Fibroblast of lung (primary cell): ENCODE measurements around the gene SEPHS1. TPM values are rescaled to one million over a fixed set of nuclear protein-coding genes. Genes with fewer than 3 reads are reported as not detected.

Experiments used
- DNase-seq, 2 donors: peaks; one replicate each; pipeline versions ENCODE4 v3.0.0 to v3.0.0-alpha.2; 2010; ENCODE audit warnings: low read depth in 2 of 2
- H2AFZ ChIP-seq: 2 replicates; pipeline ENCODE4 v1.5.1; 2012; ENCODE audit warnings: low read length, control low read depth, inconsistent platforms
- H3K27ac ChIP-seq: 2 replicates; pipeline ENCODE4 v1.5.1; 2011; ENCODE audit warnings: low read length, control low read depth; ENCODE audit not compliant: insufficient read depth
- H3K27me3 ChIP-seq: 2 replicates; pipeline ENCODE4 v1.5.1; 2011; ENCODE audit warnings: mild to moderate bottlenecking, low read length; ENCODE audit not compliant: control insufficient read depth, insufficient read depth
- H3K36me3 ChIP-seq: 2 replicates; pipeline ENCODE4 v1.5.1; 2011; ENCODE audit warnings: low read length; ENCODE audit not compliant: control insufficient read depth, insufficient read depth
- H3K4me1 ChIP-seq: 2 replicates; pipeline ENCODE4 v1.5.1; 2011; ENCODE audit warnings: low read length; ENCODE audit not compliant: control insufficient read depth, insufficient read depth; ENCODE audit errors: extremely low read depth
- H3K4me2 ChIP-seq: 2 replicates; pipeline ENCODE4 v1.5.1; 2011; ENCODE audit warnings: low read length, control low read depth; ENCODE audit not compliant: insufficient read depth; ENCODE audit errors: extremely low read depth
- H3K4me3 ChIP-seq, 4 experiments: fragments of 200-600 bp in 1 of 4; sonication (generic) in 1 of 4; replicated peaks in 1 of 4; 2 replicates each; pipeline ENCODE4 v1.5.1; 2011 to 2016; ENCODE audit warnings: low read length in 4 of 4, low read depth in 3 of 4, mild to moderate bottlenecking in 3 of 4, control low read depth in 2 of 4, inconsistent platforms in 1 of 4, mixed read lengths in 1 of 4; ENCODE audit not compliant: insufficient read depth in 1 of 4; ENCODE audit errors: control extremely low read depth in 1 of 4
- H3K79me2 ChIP-seq: 2 replicates; pipeline ENCODE4 v1.5.1; 2012; ENCODE audit warnings: mild to moderate bottlenecking, low read length, inconsistent platforms; ENCODE audit not compliant: control insufficient read depth, insufficient read depth
- H3K9ac ChIP-seq: 2 replicates; pipeline ENCODE4 v1.5.1; 2011; ENCODE audit warnings: mild to moderate bottlenecking, low read length, control low read depth; ENCODE audit not compliant: insufficient read depth
- H3K9me3 ChIP-seq: 2 replicates; pipeline ENCODE4 v1.5.1; 2012; ENCODE audit warnings: low read depth, low read length; ENCODE audit not compliant: control insufficient read depth, insufficient read depth
- H4K20me1 ChIP-seq: 2 replicates; pipeline ENCODE4 v1.5.1; 2011; ENCODE audit warnings: low read length; ENCODE audit not compliant: control insufficient read depth, insufficient read depth; ENCODE audit errors: extremely low read depth
- CTCF ChIP-seq, 2 donors: IDR thresholded peaks in 1 of 2; conservative IDR thresholded peaks in 1 of 2; 1 replicate in 1 of 2; 2 replicates in 1 of 2; pipeline ENCODE4 v1.5.1; 2011 to 2012; ENCODE audit warnings: low read length in 2 of 2, control low read depth in 1 of 2, inconsistent platforms in 1 of 2, low read depth in 1 of 2, mild to moderate bottlenecking in 1 of 2
- EZH2 ChIP-seq: IDR thresholded peaks from 2 replicates; pipeline ENCODE4 v1.5.1; 2012; ENCODE audit warnings: low read length, control low read depth, mild to moderate bottlenecking; ENCODE audit errors: missing control alignments
- polyA minus RNA-seq: library from RNA; depleted of rRNA, polyadenylated mRNA; stranded (reverse); fragments of >200 nt; gene quantifications from 2 replicates; pipeline ENCODE4 v1.2.3, GENCODE V29; 2011; ENCODE audit warnings: low replicate concordance
- polyA plus RNA-seq, 2 donors: library from polyadenylated mRNA; depleted of rRNA in 1 of 2; stranded (reverse) in 1 of 2; unstranded in 1 of 2; fragments of >200 nt; gene quantifications; 2 replicates each; pipeline ENCODE4 v1.2.1, GENCODE V29; 2011 to 2012; ENCODE audit warnings: missing spikeins in 1 of 2
- total RNA-seq: library from RNA; depleted of rRNA; stranded (reverse); fragments of >200 nt; gene quantifications from 2 replicates; pipeline ENCODE4 v1.2.1, GENCODE V29; 2014

Gene SEPHS1, protein sequence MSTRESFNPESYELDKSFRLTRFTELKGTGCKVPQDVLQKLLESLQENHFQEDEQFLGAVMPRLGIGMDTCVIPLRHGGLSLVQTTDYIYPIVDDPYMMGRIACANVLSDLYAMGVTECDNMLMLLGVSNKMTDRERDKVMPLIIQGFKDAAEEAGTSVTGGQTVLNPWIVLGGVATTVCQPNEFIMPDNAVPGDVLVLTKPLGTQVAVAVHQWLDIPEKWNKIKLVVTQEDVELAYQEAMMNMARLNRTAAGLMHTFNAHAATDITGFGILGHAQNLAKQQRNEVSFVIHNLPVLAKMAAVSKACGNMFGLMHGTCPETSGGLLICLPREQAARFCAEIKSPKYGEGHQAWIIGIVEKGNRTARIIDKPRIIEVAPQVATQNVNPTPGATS
- total RNA-seq (23.9 and 27.4 TPM in 2 replicates), polyA plus RNA-seq (50.6 and 57.8 TPM in 2 replicates), polyA minus RNA-seq (11.2 and 28.5 TPM in 2 replicates)
- 31.9 and 46.9 TPM in 2 replicates for polyA plus RNA-seq (2012)

DNA sequence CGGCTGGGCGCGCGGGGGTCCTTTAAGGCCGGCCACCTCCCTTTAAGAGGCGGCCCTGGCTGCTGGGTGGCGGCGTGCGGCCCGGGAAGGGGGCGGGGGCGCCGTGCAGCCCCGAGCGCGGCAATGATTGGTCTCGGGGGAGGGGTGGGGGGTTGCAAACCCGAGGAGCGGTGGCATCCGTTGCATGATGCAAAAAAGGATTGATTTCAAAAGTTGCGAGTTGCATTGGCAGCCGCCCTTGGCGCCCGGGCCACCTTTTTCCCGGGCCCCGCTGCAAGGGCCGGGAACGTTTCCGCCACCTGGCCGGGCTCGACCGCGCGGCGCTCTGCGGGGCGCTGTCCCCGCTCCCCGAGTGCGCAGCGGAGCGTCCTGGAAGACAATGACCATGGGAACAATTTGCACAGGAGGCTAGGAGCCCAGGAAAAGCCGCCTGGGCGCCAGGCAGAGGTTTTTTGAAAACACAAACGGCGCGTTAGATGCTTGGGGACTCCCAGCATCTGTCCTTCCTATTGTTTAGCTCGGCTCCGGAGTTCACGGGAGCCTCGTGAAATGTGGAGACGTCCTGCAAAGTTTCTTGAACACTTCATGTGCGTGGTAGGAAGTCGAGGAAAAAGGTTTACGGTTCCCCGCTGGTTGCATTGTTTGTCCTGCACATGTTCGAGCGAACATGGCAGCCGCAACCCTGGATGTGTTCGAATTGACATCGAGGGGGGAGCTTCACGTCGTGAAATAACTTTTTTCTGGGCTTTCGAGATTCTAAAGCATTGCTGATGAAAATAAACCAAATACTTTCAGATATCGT lies at the start of gene SEPHS1:
SEPHS1 (minus strand) TSS at position 78 of the 802 bp plus-strand sequence. CDS start 3,343 bp downstream, outside the sequence.
- Histone ChIP-seq H3K79me2 (peaks cover 20% of the 10 kb centered on the region), H3K9ac (peak within 1 kb of the TSS; percentile 80), H2AFZ (peak within 1 kb of the TSS; percentile 38), H3K27ac (peak within 1 kb of the TSS; percentile 67), H4K20me1 (no peaks in the 10 kb centered on the region), H3K27me3 (peaks cover 22% of the 10 kb centered on the region), H3K9me3 (no peaks in the 10 kb centered on the region), H3K36me3 (no peaks in the 10 kb centered on the region), H3K4me2 (peak within 1 kb of the TSS; percentile 97), H3K4me3 (peak within 1 kb of the TSS; percentile 67 to 82 (median 73)), H3K4me1 (peaks cover 7% of the 10 kb centered on the region)
- no peak for TF ChIP-seq EZH2
- peak in 1 of 2 donors; percentile 5 for TF ChIP-seq CTCF (conservative IDR thresholded peaks at IDR 0.05 in 1 of 2, IDR thresholded peaks at IDR 0.05 in 1 of 2; ENCODE audit: low read depth in 1 of 2, low read length in 2 of 2)
- peak; percentile 74 to 84 for DNase-seq

GRCh38 chr10:13397052-13397451 lies 49.0 kb upstream of the SEPHS1 start:
- no peak overlapping the region for H3K27ac ChIP-seq
- no peak overlapping the region for H3K4me3 ChIP-seq
- no peaks in the 10 kb centered on the region for H3K79me2 ChIP-seq
- no peaks in the 10 kb centered on the region for H4K20me1 ChIP-seq
- H3K4me1 ChIP-seq: no peaks in the 10 kb centered on the region
- H3K4me2 ChIP-seq: no peak overlapping the region
- H2AFZ ChIP-seq: no peak overlapping the region
- no peak for TF ChIP-seq CTCF (conservative IDR thresholded peaks at IDR 0.05 in 1 of 2, IDR thresholded peaks at IDR 0.05 in 1 of 2; ENCODE audit: low read depth in 1 of 2, low read length in 2 of 2)
- TF ChIP-seq EZH2: no peak
- no peaks in the 10 kb centered on the region for H3K9me3 ChIP-seq
- no peak overlapping the region for H3K9ac ChIP-seq
- H3K36me3 ChIP-seq: no peaks in the 10 kb centered on the region
- no peak for DNase-seq
- H3K27me3 ChIP-seq: peaks cover 2% of the 10 kb centered on the region

DNA sequence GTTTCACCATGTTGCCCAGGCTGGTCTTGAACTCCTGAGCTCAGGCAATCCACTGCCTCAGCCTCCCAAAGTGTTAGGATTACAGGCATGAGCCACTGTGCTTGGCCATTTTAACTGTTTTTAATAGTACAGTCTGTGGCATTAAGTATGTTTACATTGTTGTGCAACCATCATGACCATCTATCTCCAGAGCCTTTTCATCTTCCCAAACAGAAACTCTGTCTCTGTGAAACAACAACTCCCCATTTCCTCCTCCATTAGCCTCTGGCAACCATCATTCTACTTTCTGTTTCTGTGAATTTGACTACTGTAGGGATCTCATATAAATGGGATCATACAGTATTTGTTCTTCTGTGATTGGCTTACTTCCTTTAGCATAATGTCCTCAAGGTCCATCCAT lies 48.3 kb upstream of the SEPHS1 start:
- Histone ChIP-seq H2AFZ (no peak overlapping the region), H3K4me2 (no peak overlapping the region), H3K27ac (no peak overlapping the region), H3K36me3 (no peaks in the 10 kb centered on the region), H3K4me1 (no peaks in the 10 kb centered on the region), H4K20me1 (no peaks in the 10 kb centered on the region), H3K79me2 (no peaks in the 10 kb centered on the region), H3K9me3 (no peaks in the 10 kb centered on the region), H3K27me3 (peaks cover 2% of the 10 kb centered on the region), H3K4me3 (no peak overlapping the region), H3K9ac (no peak overlapping the region)
- no peak for DNase-seq
- TF ChIP-seq EZH2: no peak
